K562 (cell line): ENCODE measurements around the gene CNOT4. TPM values are rescaled to one million over a fixed set of nuclear protein-coding genes. Genes with fewer than 3 reads are reported as not detected.

Experiments
- CBFA2T2 ChIP-seq: fragments of 450-650 bp; conservative IDR thresholded peaks from 2 replicates; pipeline ENCODE4 v1.6.1; 2017; ENCODE audit warnings: mild to moderate bottlenecking
- DNMT1 ChIP-seq: fragments of 450-650 bp; IDR thresholded peaks from 2 replicates; pipeline ENCODE4 v1.6.1; 2016; ENCODE audit warnings: antibody characterized with exemption, mild to moderate bottlenecking
- MAFF ChIP-seq: IDR thresholded peaks from 2 replicates; pipeline ENCODE4 v1.6.1; 2012; ENCODE audit warnings: low read length, improper control_type of control experiment
- polyA plus RNA-seq, 8 experiments: library from polyadenylated mRNA; depleted of rRNA in 4 of 8; stranded (reverse) in 5 of 8; unstranded in 3 of 8; fragments of >200 nt; fragmentation: Nextera tagmentation in 2 of 8; fragmentation: Illumina TruSeq in 1 of 8; extraction: Ambion mirVana in 2 of 8; extraction: Trizol in 1 of 8; gene quantifications; 2 replicates each; pipeline versions ENCODE4 v1.2.1 to v1.2.3, GENCODE V29; 2011 to 2014; ENCODE audit warnings: inconsistent platforms in 1 of 8, missing spikeins in 1 of 8
- total RNA-seq, 7 experiments: library from RNA; depleted of rRNA in 6 of 7; stranded (reverse); fragments of >200 nt in 6 of 7; fragmentation: Illumina TruSeq in 2 of 7; extraction: Trizol in 2 of 7; gene quantifications; 2 replicates each; pipeline versions ENCODE4 v1.2.1 to v1.2.3, GENCODE V29; 2011 to 2021; ENCODE audit warnings: low replicate concordance in 1 of 7
- TF ChIP-seq, protein P1 (sequence below), 2 experiments: fragments of 450-650 bp; IDR thresholded peaks; 2 replicates each; pipeline ENCODE4 v1.6.1; 2016; ENCODE audit warnings: mild to moderate bottlenecking in 2 of 2, borderline replicate concordance in 1 of 2, low read depth in 1 of 2, moderate library complexity in 1 of 2

The CNOT4 gene
- total and polyA plus RNA-seq, 9 of the 15 experiments (the other 6 are each of a cell fraction or from before 2014, with no cell fraction given) = 8.6 to 24.1 (median 15.4) TPM

DNA sequence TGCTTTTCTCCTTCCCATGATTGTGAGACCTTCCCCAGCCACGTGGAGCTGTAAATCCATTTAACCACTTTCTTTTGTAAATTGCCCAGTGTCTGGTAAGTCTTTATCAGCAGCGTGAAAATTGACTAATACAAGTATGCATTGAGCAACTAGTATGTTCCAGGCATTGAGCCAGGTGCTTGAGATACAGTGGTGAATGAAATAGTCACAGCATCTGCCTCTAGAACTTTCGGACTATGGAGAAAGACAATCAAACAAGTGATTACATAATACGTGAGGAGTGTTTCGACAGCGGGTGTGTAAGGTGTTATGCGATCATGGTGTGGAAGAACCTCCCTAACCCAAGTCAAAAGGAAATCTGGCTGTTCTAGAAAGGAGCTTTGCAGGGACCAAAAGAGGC is 26.2 kb upstream of the CNOT4 start (continued):
- TF ChIP-seq DNMT1 = no peak
- TF ChIP-seq, protein P1, sequence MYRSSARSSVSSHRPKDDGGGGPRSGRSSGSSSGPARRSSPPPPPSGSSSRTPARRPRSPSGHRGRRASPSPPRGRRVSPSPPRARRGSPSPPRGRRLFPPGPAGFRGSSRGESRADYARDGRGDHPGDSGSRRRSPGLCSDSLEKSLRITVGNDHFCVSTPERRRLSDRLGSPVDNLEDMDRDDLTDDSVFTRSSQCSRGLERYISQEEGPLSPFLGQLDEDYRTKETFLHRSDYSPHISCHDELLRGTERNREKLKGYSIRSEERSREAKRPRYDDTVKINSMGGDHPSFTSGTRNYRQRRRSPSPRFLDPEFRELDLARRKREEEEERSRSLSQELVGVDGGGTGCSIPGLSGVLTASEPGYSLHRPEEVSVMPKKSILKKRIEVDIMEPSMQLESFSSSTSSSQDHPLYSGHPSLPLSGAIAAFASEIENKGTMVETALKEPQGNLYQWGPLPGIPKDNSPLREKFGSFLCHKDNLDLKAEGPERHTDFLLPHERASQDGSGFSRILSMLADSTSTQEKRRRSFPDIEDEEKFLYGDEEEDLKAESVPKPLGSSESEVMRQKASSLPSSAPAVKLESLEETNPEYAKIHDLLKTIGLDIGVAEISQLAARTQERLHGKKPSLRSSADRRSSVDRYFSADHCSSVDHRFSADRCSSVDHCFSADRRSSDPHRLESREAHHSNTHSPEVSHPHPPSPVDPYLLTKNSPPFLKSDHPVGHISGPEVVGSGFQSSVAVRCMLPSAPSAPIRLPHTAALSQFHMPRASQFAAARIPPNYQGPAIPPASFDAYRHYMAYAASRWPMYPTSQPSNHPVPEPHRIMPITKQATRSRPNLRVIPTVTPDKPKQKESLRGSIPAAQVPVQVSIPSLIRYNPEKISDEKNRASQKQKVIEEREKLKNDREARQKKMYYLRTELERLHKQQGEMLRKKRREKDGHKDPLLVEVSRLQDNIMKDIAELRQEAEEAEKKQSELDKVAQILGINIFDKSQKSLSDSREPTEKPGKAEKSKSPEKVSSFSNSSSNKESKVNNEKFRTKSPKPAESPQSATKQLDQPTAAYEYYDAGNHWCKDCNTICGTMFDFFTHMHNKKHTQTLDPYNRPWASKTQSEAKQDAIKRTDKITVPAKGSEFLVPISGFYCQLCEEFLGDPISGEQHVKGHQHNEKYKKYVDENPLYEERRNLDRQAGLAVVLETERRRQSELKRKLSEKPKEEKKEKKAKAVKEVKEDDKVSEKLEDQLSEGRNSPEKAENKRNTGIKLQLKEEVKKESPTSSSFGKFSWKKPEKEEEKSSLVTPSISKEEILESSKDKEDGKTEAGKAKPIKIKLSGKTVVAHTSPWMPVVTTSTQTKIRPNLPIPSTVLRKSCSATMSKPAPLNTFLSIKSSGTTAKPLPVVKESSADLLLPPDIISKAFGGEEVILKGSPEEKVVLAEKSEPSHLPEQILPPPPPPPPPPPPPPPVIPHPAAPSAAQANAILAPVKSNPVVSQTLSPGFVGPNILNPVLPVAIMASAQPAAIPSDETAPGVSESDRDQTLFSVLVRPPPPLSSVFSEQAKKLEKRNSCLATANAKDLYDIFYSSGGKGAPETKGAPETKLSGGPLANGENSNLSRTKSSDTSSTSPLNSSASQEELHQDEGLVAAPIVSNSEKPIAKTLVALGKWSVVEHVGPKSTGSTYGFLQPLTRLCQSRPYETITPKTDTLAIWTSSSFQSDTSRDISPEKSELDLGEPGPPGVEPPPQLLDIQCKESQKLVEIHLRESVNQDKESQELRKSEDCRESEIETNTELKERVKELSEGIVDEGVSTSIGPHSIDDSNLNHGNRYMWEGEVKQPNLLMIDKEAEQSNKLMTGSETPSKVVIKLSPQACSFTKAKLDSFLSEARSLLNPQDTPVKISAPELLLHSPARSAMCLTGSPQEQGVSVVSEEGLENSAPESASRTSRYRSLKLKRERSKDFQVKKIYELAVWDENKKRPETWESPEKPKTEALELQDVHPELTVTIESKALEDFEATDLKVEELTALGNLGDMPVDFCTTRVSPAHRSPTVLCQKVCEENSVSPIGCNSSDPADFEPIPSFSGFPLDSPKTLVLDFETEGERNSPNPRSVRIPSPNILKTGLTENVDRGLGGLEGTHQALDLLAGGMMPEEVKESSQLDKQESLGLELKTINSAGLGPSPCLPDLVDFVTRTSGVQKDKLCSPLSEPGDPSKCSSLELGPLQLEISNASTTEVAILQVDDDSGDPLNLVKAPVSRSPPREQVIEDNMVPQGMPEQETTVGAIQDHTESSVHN (IDR thresholded peaks at IDR 0.05; ENCODE audit: borderline replicate concordance in 1 of 2, low read depth in 1 of 2) = no peak
- no peak for TF ChIP-seq MAFF
- no peak for TF ChIP-seq CBFA2T2
- TF ChIP-seq, all 486 proteins: peak for 4
